ENCODE data around the gene GSTM2.

DNA sequence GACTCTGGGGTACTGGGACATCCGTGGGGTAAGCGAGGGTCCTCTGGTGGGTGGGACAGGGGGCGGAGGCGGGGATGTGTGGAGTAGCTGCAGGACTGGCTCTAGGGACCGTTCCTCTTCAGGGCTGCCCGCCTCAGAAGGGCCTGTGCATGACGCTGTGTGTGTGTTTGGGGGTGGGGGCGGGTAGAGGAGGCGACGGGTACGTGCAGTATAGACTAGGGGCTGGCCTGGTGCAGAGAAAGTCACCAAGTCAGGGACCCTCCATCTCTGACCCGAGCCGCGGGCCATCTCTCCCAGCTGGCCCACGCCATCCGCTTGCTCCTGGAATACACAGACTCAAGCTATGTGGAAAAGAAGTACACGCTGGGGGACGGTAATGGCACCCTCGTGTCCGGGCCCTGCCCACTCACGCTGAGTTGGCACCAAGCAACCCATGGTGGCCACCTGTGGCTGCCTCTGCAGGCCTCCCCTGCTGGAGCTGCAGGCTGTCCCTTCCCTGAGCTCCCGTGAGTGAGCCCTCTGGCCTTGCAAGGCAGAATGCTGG, 44.5 kb downstream of the GSTM2 start:
- TF ChIP-seq POLR2A (IDR thresholded peaks at IDR 0.05) (no peak), POLR2AphosphoS5 (IDR thresholded peaks at IDR 0.05) (no peak)
- TF ChIP-seq, protein P1, sequence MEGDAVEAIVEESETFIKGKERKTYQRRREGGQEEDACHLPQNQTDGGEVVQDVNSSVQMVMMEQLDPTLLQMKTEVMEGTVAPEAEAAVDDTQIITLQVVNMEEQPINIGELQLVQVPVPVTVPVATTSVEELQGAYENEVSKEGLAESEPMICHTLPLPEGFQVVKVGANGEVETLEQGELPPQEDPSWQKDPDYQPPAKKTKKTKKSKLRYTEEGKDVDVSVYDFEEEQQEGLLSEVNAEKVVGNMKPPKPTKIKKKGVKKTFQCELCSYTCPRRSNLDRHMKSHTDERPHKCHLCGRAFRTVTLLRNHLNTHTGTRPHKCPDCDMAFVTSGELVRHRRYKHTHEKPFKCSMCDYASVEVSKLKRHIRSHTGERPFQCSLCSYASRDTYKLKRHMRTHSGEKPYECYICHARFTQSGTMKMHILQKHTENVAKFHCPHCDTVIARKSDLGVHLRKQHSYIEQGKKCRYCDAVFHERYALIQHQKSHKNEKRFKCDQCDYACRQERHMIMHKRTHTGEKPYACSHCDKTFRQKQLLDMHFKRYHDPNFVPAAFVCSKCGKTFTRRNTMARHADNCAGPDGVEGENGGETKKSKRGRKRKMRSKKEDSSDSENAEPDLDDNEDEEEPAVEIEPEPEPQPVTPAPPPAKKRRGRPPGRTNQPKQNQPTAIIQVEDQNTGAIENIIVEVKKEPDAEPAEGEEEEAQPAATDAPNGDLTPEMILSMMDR (IDR thresholded peaks at IDR 0.05), result no peak
